BE2C (cell line): ENCODE data around the gene GPR89A.

Experiments used
- DNase-seq: peaks from one replicate; pipeline ENCODE4 v3.0.0-alpha.2; 2020
- H3K27me3 ChIP-seq: fragments of 250-450 bp; sonication (Bioruptor Pico); 2 replicates; pipeline ENCODE4 v1.5.1; 2020; ENCODE audit warnings: mild to moderate bottlenecking
- H3K36me3 ChIP-seq: fragments of 250-450 bp; sonication (Bioruptor Pico); 2 replicates; pipeline ENCODE4 v1.5.1; 2020; ENCODE audit warnings: mild to moderate bottlenecking
- H3K4me1 ChIP-seq: fragments of 250-450 bp; sonication (Bioruptor Pico); 2 replicates; pipeline ENCODE4 v1.5.1; 2020
- H3K4me3 ChIP-seq: 2 replicates; pipeline ENCODE4 v1.5.1; 2011; ENCODE audit warnings: low read depth, low read length
- H3K9me3 ChIP-seq: fragments of 250-450 bp; sonication (Bioruptor Pico); 2 replicates; pipeline ENCODE4 v1.5.1; 2020
- TF ChIP-seq, protein P1 (sequence below): IDR thresholded peaks from 2 replicates; pipeline ENCODE4 v1.5.1; 2012; ENCODE audit warnings: mild to moderate bottlenecking, low read depth, low read length

The GPR89A gene

DNA sequence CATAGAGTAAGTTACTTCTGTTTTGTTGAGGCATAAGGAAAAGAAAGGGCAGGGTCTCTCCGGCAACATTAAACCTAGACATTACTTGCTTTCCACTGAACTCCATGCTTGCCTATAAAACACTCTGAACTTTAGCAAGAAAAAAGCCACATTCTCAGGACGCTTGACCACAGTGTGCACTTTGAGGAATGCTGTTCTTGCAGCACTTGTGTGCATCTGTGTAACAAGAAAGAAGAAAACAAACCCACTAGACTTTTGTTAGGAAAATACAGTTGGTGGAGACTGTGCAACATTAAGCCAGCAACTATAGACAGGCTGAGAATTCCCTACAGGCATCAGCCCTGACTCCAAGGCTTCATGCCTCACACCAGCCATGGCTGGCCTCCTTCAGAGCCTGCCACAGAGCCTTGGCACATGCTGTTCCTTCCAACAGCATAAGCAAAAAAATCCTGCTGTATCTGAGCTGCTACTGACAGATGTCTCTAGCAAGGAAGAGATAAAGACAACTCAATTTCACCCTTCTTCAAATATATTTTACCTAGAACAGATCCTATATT is 93.6 kb downstream of the GPR89A start:
- Histone ChIP-seq H3K27me3 (no peaks in the 10 kb centered on the region; the same call in 1 of the 2 replicates), H3K36me3 (no peaks in the 10 kb centered on the region), H3K4me1 (no peaks in the 10 kb centered on the region), H3K4me3 (no peak overlapping the region), H3K9me3 (no peaks in the 10 kb centered on the region)
- no peak for DNase-seq
- TF ChIP-seq, protein P1, sequence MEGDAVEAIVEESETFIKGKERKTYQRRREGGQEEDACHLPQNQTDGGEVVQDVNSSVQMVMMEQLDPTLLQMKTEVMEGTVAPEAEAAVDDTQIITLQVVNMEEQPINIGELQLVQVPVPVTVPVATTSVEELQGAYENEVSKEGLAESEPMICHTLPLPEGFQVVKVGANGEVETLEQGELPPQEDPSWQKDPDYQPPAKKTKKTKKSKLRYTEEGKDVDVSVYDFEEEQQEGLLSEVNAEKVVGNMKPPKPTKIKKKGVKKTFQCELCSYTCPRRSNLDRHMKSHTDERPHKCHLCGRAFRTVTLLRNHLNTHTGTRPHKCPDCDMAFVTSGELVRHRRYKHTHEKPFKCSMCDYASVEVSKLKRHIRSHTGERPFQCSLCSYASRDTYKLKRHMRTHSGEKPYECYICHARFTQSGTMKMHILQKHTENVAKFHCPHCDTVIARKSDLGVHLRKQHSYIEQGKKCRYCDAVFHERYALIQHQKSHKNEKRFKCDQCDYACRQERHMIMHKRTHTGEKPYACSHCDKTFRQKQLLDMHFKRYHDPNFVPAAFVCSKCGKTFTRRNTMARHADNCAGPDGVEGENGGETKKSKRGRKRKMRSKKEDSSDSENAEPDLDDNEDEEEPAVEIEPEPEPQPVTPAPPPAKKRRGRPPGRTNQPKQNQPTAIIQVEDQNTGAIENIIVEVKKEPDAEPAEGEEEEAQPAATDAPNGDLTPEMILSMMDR, result no peak

DNA sequence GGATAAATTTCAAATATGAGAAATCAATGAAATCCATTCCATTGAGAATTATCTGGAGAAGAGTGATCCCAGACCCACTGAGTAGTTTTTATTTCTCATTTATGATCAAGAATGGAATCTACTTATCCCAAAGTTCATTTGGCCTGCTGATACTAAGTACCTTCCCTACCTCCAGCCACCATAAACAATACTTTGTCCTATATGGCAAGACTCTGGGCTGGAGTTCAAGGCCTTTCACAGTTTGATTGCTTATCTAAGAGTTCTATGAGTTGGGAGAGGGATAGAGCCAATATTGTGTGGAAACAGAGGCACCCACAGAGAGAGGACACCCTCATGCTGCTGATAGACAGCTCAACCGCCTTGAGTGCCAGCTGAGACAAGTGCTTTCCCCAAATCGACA is 94.3 kb downstream of the GPR89A start:
- DNase-seq, result no peak
- Histone ChIP-seq H3K27me3 (no peaks in the 10 kb centered on the region; the same call in 1 of the 2 replicates), H3K4me3 (no peak overlapping the region), H3K4me1 (no peaks in the 10 kb centered on the region), H3K9me3 (no peaks in the 10 kb centered on the region), H3K36me3 (no peaks in the 10 kb centered on the region)
- TF ChIP-seq, protein P1, result no peak

DNA sequence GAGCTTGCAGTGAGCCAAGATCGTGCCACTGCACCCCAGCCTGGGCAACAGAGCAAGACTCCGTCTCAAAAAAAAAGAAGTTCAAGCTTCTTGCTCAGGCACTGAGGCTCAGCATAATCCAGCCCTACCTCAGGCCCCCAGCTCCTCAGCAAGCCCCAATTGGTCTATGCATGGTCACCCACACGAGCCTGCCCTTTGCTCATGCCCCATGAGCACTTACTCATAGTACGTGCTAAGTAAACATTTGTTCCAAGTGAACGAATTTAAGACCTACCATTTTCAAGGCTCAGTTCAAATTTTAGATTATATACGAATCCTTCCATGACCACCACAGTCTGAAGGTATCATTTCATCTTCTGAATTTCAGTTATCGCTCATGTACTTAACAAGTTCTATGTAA is 95.0 kb downstream of the GPR89A start:
- no peaks in the 10 kb centered on the region for H3K9me3 ChIP-seq
- TF ChIP-seq, protein P1, result no peak
- H3K4me3 ChIP-seq, result no peak overlapping the region
- no peaks in the 10 kb centered on the region for H3K4me1 ChIP-seq
- DNase-seq, result no peak
- no peaks in the 10 kb centered on the region; the same call in 1 of the 2 replicates for H3K27me3 ChIP-seq
- no peaks in the 10 kb centered on the region for H3K36me3 ChIP-seq

DNA sequence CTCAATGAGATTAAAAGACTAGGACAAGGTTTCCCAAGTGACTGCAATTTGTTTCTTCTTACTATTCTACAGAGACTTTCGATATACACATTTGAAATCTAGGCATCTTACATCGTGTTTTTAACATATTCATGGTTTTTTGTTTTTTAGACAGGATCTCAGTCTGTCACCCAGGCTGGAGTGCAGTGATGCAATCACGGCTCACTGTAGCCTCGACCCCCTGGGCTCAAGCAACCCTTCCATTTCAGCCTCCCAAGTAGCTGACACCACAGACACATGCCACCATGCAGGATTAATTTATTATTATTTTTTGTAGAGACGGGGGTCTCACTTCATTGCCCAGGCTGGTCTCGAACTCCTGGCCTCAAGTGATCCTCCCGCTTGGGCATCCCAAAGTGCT is 97.8 kb downstream of the GPR89A start:
- Histone ChIP-seq H3K36me3 (no peaks in the 10 kb centered on the region), H3K27me3 (no peaks in the 10 kb centered on the region; the same call in 1 of the 2 replicates), H3K4me3 (no peak overlapping the region), H3K9me3 (no peaks in the 10 kb centered on the region), H3K4me1 (no peaks in the 10 kb centered on the region)
- no peak for DNase-seq
- TF ChIP-seq, protein P1, result no peak

DNA sequence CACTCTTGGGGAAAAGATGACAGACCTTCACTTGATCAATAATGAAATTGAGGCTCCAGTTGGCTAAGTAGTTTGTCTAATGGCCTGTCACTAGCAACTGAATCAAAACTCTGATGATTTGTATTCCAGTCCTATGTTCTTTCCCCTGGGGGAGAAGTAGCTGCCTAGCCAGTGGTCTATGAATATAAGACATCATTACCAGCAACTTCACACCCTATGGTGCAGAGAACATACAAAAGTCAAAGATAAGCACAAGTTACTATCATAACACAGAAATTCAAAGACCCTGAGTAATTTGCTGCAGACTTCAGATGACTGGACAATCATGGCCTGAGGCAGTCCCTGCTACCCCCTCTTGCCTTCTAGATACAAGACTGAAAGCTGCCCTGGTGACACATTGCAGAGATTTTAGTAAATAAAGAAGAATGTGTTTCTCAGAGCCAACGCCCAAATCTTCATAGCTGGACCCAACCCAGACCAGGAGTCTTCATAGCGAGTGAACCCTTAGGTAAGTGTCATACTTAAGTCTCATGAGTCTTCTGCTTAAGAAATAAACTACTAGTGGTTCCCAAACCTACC is 98.4 kb downstream of the GPR89A start:
- Histone ChIP-seq H3K4me1 (no peaks in the 10 kb centered on the region), H3K36me3 (no peaks in the 10 kb centered on the region), H3K27me3 (no peaks in the 10 kb centered on the region; the same call in 1 of the 2 replicates), H3K9me3 (no peaks in the 10 kb centered on the region), H3K4me3 (no peak overlapping the region)
- no peak for DNase-seq
- TF ChIP-seq, protein P1, result no peak

DNA sequence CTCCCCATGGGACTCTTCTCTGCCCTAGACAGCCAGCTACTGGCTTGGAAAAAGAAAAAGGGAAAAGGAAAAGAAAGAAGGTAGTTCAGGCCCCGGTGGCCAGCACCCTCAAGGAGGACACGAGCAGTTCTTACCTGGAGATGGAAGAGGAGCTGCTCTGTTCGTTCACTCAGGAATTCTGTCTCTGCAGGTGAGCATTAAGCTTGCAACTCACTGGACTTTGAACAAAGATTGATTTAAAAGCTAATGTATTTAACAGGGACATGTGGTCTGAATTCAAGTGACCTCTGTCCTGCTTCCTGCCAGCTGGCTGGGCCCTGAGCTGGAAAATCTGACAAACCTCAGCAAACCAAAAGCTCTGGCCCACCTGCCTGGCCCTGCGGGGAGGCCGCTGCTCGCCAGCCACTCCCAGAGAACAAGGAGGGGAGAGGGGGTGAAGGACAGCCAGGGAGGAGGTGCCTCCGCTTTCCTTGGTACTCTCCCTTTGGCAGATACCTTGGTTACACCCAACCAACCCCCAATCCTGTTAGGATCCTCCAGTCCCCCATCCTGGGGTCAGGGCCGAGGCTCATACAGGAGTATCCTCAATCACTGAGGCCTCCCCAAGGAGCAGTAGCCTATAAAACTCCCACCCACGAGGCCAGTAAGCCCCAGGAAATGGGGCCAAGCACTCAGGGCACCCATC is 99.5 kb downstream of the GPR89A start, which contains the start of gene PDZK1:
PDZK1 (minus strand) TSS at position 186 of the 685 bp plus-strand sequence. CDS start 19,347 bp downstream, outside the sequence.
- DNase-seq, result no peak

More for the DNA sequence above, 99.5 kb downstream of the GPR89A start, which contains the start of gene PDZK1:
- no peaks in the 10 kb centered on the region for H3K36me3 ChIP-seq
- H3K4me1 ChIP-seq, result no peaks in the 10 kb centered on the region
- H3K9me3 ChIP-seq, result no peaks in the 10 kb centered on the region
- no peak within 1 kb of the TSS for H3K4me3 ChIP-seq
- TF ChIP-seq, protein P1, result no peak
- no peaks in the 10 kb centered on the region; the same call in 1 of the 2 replicates for H3K27me3 ChIP-seq
